ENCODE results near the gene LRRC8E.

Gene LRRC8E

DNA sequence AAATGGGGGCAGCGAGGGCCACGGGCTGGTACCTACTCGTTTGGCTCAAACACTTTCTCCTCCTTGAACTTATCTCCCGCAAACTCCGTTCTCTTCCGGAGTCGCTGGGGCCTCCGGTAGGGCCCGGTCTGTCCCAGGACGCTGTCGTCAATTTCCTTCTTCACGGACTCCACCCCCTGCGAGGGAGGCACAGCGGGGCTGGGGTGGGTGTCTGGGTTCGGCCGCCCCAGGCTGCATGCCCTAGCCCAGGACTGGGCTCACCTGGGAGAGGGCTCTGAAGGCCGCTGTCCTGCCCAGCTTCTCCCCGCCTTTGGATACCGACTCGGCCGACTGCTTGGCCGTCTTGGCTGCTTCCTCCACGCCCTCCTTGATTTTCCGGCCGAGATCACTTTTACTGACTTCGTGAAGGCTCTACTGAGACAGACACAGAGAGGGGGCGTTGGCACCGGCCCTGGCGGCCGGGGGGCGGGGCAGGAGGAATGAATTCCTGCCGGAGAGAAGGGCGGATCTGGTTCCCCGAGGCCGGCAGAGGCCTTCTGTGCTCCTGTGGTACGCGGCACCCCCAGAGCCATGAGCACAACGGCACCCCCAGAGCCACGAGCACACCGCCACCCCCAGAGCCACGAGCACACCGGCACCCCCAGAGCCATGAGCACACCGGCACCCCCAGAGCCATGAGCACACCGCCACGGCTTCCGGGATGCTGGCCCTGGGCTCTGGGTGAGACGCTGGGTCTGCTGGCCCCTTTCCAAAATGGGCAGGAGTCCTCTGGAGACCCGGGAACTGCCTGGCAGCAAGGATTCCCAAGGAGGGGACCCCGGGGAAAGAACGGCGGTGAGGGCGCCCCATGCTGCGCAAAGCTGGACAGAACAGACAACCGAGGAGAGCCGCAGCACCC, 45.8 kb downstream of the LRRC8E start:
- no peak for DNase-seq

GRCh38 chr19:7934766-7935165, 46.5 kb downstream of the LRRC8E start:
- no peak for DNase-seq

DNA sequence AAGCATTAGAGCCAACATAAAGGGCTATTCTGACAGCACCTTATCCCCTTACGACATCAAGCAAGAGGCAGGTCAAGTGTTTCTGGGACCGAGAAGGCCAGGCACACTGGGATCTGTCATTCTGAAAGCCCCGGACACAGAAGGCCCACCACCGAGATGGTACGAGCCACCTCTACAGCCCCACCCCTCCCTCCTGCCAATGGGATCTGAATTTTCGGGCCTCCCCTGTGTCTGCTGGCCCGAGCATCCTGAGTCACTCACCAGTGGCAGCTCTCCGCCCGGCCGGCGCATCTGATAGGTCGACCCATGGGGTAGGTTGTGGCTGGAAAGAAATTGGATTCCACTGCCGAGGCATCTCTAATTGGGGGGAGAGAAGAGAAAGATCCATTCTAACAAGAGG, 52.5 kb downstream of the LRRC8E start:
- no peak for DNase-seq

DNA sequence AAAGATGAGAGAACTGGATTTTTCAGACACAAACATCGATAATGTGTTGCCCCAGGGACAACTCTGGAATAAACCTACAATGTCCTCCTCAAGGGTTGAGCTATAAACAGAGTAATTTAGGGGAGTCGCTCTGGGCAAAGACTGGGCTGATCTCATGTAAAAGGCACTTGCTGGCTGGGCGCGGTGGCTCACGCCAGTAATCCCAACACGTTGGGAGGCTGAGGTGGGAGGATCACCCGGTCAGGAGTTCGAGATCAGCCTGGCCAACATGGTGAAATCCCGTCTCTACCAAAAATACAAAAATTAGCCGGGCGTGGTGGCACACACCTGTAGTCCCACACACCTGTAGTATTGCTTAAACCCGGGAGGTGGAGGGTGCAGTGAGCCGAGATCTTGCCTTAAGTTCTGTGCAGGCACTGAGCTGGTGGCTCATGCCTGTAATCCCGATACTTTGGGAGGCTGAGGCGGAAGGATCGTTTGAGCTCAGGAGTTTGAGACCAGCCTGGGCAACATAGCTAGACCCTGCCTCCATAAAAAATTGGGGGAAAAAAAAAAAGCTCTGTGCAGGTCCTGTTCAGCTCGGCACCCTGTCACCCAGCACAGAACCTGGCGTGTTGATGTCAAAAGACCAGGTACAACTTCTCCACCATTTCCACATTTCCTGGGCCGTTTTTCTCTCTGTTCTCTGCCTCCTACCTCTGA, 53.7 kb downstream of the LRRC8E start:
- DNase-seq, result no peak

GRCh38 chr19:7942981-7943443, 54.7 kb downstream of the LRRC8E start:
- DNase-seq, result no peak

GRCh38 chr19:7943444-7944176, 55.3 kb downstream of the LRRC8E start, which contains the start of gene TIMM44:
Gene TIMM44 (minus strand): TSS chr19:7943666. CDS start chr19:7943651, 15 bp downstream.
- peak; percentile 98 for DNase-seq

DNA sequence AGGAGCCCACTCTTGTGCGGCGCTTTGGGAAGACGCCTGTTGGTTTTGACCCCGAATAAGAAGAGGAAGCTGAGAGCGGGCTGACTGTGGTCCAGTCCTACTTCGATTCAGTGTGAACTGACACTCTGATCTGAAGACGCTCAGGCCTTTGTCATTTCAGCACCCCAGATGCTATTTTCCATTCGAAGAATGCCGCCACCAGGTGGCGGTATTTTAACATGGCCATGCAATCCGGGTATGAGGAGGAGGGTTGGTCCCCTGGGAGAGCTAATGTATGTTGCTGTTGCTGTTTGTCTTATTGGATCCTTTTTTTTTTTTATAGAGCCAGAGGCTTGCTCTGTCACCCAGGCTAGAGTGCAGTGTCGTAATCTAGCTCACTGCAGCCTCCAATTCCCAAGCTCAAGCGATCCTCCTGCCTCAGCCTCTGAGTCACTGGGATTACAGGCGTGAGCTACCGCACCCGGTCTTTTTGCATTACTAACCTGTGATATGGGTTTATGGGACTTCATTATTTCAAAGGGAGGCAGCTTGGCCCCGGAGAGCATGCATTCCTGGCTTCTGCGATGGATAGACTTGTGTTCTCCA, 56.0 kb downstream of the LRRC8E start:
- DNase-seq, result peak; percentile 95

DNA sequence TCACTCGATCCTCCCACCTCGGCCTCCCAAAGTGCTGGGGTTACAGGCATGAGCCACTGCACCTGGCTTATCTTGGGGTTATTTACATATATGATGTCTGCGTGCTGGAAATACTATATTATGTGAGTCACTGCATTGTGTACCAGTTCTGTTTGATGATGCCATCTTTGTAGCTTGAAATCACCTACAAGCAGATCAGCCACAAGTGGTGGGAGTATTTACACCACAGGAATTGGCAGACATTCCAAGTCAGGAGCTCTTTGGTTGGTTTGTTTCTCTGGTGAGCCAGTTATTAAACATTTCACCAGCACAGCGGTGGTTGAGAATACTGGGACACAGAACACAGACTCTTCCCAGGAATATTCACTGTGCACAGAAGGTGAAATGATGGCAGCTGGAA, 59.6 kb downstream of the LRRC8E start:
- no peak for DNase-seq

All from activated CD8-positive, alpha-beta memory T cell treated with anti-CD3 and anti-CD28 coated beads for 24 hours (primary cell).